MM.1S (cell line): ENCODE results near the gene RPL6.

Source experiments
- DNase-seq: peaks from one replicate; pipeline ENCODE4 v3.0.0-alpha.2; 2015
- H2AFZ ChIP-seq: fragments of 300-600 bp; sonication (generic); 2 replicates; pipeline ENCODE4 v1.6.0; 2016; ENCODE audit warnings: antibody characterized with exemption, low read length
- H3F3A ChIP-seq: fragments of 300-600 bp; sonication (generic); 2 replicates; pipeline ENCODE4 v1.6.1; 2016; ENCODE audit warnings: mild to moderate bottlenecking, antibody characterized with exemption, low read length, moderate library complexity, mixed read lengths; ENCODE audit not compliant: insufficient read depth
- H3K27ac ChIP-seq: fragments of 300-600 bp; sonication (generic); 2 replicates; pipeline ENCODE4 v1.5.1; 2016; ENCODE audit warnings: mild to moderate bottlenecking, low read length
- H3K27me3 ChIP-seq: fragments of 300-600 bp; sonication (generic); replicated peaks from 2 replicates; pipeline ENCODE4 v1.6.0; 2016; ENCODE audit warnings: low read length; ENCODE audit not compliant: insufficient read depth
- H3K36me3 ChIP-seq: fragments of 300-600 bp; sonication (generic); replicated peaks from 2 replicates; pipeline ENCODE4 v1.6.1; 2016; ENCODE audit warnings: mild to moderate bottlenecking, low read length, mixed read lengths; ENCODE audit not compliant: insufficient read depth
- H3K4me1 ChIP-seq: fragments of 300-600 bp; sonication (generic); 2 replicates; pipeline ENCODE4 v1.6.1; 2016; ENCODE audit warnings: low read length, mixed read lengths
- H3K4me2 ChIP-seq: fragments of 300-600 bp; sonication (generic); 2 replicates; pipeline ENCODE4 v1.6.0; 2016; ENCODE audit warnings: low read depth, low read length
- H3K4me3 ChIP-seq: fragments of 300-600 bp; sonication (generic); 2 replicates; pipeline ENCODE4 v1.5.1; 2016; ENCODE audit warnings: low read length, mixed read lengths
- H3K79me2 ChIP-seq: fragments of 300-600 bp; sonication (generic); 2 replicates; pipeline ENCODE4 v1.6.1; 2016; ENCODE audit warnings: mixed run types, low read length, mixed read lengths
- H3K9ac ChIP-seq: fragments of 300-600 bp; sonication (generic); 2 replicates; pipeline ENCODE4 v1.6.1; 2016; ENCODE audit warnings: low read length, mixed read lengths
- H3K9me2 ChIP-seq: fragments of 300-600 bp; sonication (generic); replicated peaks from 2 replicates; pipeline ENCODE4 v1.6.1; 2016; ENCODE audit warnings: mild to moderate bottlenecking, low read length, mixed read lengths; ENCODE audit not compliant: insufficient read depth
- H3K9me3 ChIP-seq: fragments of 300-600 bp; sonication (generic); replicated peaks from 2 replicates; pipeline ENCODE4 v1.6.1; 2016; ENCODE audit warnings: mild to moderate bottlenecking, low read length, mixed read lengths; ENCODE audit not compliant: insufficient read depth
- H4K20me1 ChIP-seq: fragments of 300-600 bp; sonication (generic); 2 replicates; pipeline ENCODE4 v1.6.1; 2016; ENCODE audit warnings: mild to moderate bottlenecking, low read length, moderate library complexity, mixed read lengths; ENCODE audit not compliant: insufficient read depth
- CTCF ChIP-seq: fragments of 300-600 bp; sonication (generic); IDR thresholded peaks from 2 replicates; pipeline ENCODE4 v1.5.1; 2016; ENCODE audit warnings: antibody characterized with exemption, low read length, mixed read lengths
- EZH2 ChIP-seq: fragments of 300-600 bp; sonication (generic); optimal IDR thresholded peaks from 2 replicates; pipeline ENCODE3; 2017; ENCODE audit warnings: low read depth, mild to moderate bottlenecking, antibody characterized with exemption, low read length, mixed read lengths
- EZH2phosphoT487 ChIP-seq: fragments of 300-600 bp; sonication (generic); IDR thresholded peaks from 2 replicates; pipeline ENCODE4 v1.6.1; 2018; ENCODE audit warnings: antibody characterized with exemption, low read length

Gene RPL6

DNA sequence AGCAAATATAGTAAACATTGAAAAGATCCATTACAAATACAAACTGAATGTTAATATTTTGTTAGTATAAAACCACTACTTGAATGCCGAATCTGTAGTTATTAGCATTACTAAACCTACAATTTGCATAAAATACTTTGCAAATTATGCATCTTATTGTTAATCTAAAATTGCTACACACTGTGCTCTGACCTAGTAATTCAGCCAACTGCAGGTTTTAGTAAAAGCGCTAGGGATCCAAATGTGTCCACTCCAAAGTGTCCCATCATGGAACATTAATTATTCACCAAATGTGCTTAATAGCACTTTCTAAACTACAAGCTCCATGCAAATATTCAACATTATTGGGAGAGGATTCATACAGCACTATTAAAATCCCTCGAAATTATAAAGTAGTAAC, 41.4 kb downstream of the RPL6 start:
- Histone ChIP-seq H3K27me3 (no peaks in the 10 kb centered on the region), H3K9me2 (no peaks in the 10 kb centered on the region), H3K4me3 (no peak overlapping the region), H3K9ac (no peak overlapping the region), H4K20me1 (no peaks in the 10 kb centered on the region), H3K27ac (no peak overlapping the region), H3K4me1 (no peaks in the 10 kb centered on the region), H3K36me3 (no peaks in the 10 kb centered on the region), H3K79me2 (peaks cover 32% of the 10 kb centered on the region), H3K9me3 (no peaks in the 10 kb centered on the region), H2AFZ (no peak overlapping the region), H3F3A (no peaks in the 10 kb centered on the region), H3K4me2 (no peak overlapping the region)
- no peak for TF ChIP-seq CTCF
- no peak for TF ChIP-seq EZH2
- TF ChIP-seq EZH2phosphoT487: no peak
- DNase-seq: no peak

GRCh38 chr12:112362310-112362709, 47.1 kb downstream of the RPL6 start:
- Histone ChIP-seq H3K4me3 (no peak overlapping the region), H3K27ac (no peak overlapping the region), H4K20me1 (no peaks in the 10 kb centered on the region), H3K36me3 (no peaks in the 10 kb centered on the region), H2AFZ (no peak overlapping the region), H3K27me3 (no peaks in the 10 kb centered on the region), H3K4me2 (no peak overlapping the region), H3K9me2 (no peaks in the 10 kb centered on the region), H3F3A (no peaks in the 10 kb centered on the region), H3K4me1 (no peaks in the 10 kb centered on the region), H3K9ac (no peak overlapping the region), H3K79me2 (peaks cover 6% of the 10 kb centered on the region), H3K9me3 (no peaks in the 10 kb centered on the region)
- TF ChIP-seq CTCF (no peak), EZH2phosphoT487 (no peak), EZH2 (no peak)
- DNase-seq: no peak

GRCh38 chr12:112361271-112361670, 48.1 kb downstream of the RPL6 start:
- Histone ChIP-seq H4K20me1 (no peaks in the 10 kb centered on the region), H3K79me2 (peaks cover 6% of the 10 kb centered on the region), H2AFZ (no peak overlapping the region), H3K36me3 (no peaks in the 10 kb centered on the region), H3K4me2 (no peak overlapping the region), H3K4me1 (no peaks in the 10 kb centered on the region), H3K27ac (no peak overlapping the region), H3K9ac (no peak overlapping the region), H3K9me3 (no peaks in the 10 kb centered on the region), H3F3A (no peaks in the 10 kb centered on the region), H3K27me3 (no peaks in the 10 kb centered on the region), H3K4me3 (no peak overlapping the region), H3K9me2 (no peaks in the 10 kb centered on the region)
- TF ChIP-seq EZH2: no peak
- TF ChIP-seq CTCF: no peak
- no peak for TF ChIP-seq EZH2phosphoT487
- DNase-seq: no peak
